Smooth muscle cell (in vitro differentiated cells): ENCODE data around the gene JAKMIP2. TPM values are rescaled to one million over a fixed set of nuclear protein-coding genes. Genes with fewer than 3 reads are reported as not detected.

Experiments
- DNase-seq: peaks from one replicate; lab custom pipeline; 2025; ENCODE audit not compliant: unreplicated experiment; lab: John Stamatoyannopoulos, UW
- H2AFZ ChIP-seq: fragments of 200-600 bp; sonication (generic); 2 replicates; pipeline ENCODE4 v1.6.0; 2016; ENCODE audit warnings: antibody characterized with exemption, low read depth, mild to moderate bottlenecking
- H3F3A ChIP-seq: fragments of 200-600 bp; sonication (generic); 2 replicates; pipeline ENCODE4 v1.6.0; 2017; ENCODE audit warnings: antibody characterized with exemption, low read depth
- H3K27ac ChIP-seq: fragments of 200-600 bp; sonication (generic); 2 replicates; pipeline ENCODE4 v1.5.1; 2016; ENCODE audit warnings: low read depth, mild to moderate bottlenecking
- H3K27me3 ChIP-seq: fragments of 200-600 bp; sonication (generic); 2 replicates; pipeline ENCODE4 v1.6.1; 2016; ENCODE audit warnings: low read depth, mild to moderate bottlenecking
- H3K36me3 ChIP-seq: fragments of 200-600 bp; sonication (generic); 2 replicates; pipeline ENCODE4 v1.5.1; 2016; ENCODE audit warnings: low read depth
- H3K4me1 ChIP-seq: fragments of 200-600 bp; sonication (generic); 2 replicates; pipeline ENCODE4 v1.5.1; 2016; ENCODE audit warnings: low read depth
- H3K4me2 ChIP-seq: fragments of 200-600 bp; sonication (generic); 2 replicates; pipeline ENCODE4 v1.6.0; 2016; ENCODE audit warnings: mild to moderate bottlenecking
- H3K4me3 ChIP-seq: fragments of 200-600 bp; sonication (generic); 2 replicates; pipeline ENCODE4 v1.5.1; 2016; ENCODE audit warnings: mild to moderate bottlenecking
- H3K79me2 ChIP-seq: fragments of 200-600 bp; sonication (generic); 2 replicates; pipeline ENCODE4 v1.6.0; 2016; ENCODE audit warnings: low read depth, mild to moderate bottlenecking
- H3K9ac ChIP-seq: fragments of 200-600 bp; sonication (generic); 2 replicates; pipeline ENCODE4 v1.6.0; 2016; ENCODE audit warnings: low read depth
- H3K9me3 ChIP-seq: fragments of 200-600 bp; sonication (generic); replicated peaks from 2 replicates; pipeline ENCODE4 v1.5.1; 2016; ENCODE audit warnings: low read depth
- H4K20me1 ChIP-seq: fragments of 200-600 bp; sonication (generic); 2 replicates; pipeline ENCODE4 v1.6.0; 2016; ENCODE audit warnings: low read depth
- CTCF ChIP-seq: fragments of 200-600 bp; sonication (generic); IDR thresholded peaks from 2 replicates; pipeline ENCODE4 v1.5.1; 2017; ENCODE audit warnings: borderline replicate concordance, mild to moderate bottlenecking, antibody characterized with exemption; ENCODE audit not compliant: insufficient read depth, poor library complexity, severe bottlenecking
- WGBS: methylation state at CpG from one replicate; pipeline ENCODE4 v1.1.7; 2016; ENCODE audit warnings: low lambda C conversion rate; 5-methylcytosine and 5-hydroxymethylcytosine counted together
- polyA plus RNA-seq: library from polyadenylated mRNA; unstranded; fragments of >200 nt; fragmentation: Nextera tagmentation; extraction: Ambion mirVana; gene quantifications from 2 replicates; pipeline ENCODE4 v1.2.1, GENCODE V29; 2016
- total RNA-seq: library from RNA; depleted of rRNA; stranded (reverse); fragments of >200 nt; gene quantifications from 2 replicates; pipeline ENCODE4 v1.2.3, GENCODE V29; 2014

Gene JAKMIP2
- total and polyA plus RNA-seq, 2 experiments from 2014 or later, result 2.9 to 7.6 TPM

- Histone ChIP-seq H3K9me3 (no peaks in the 10 kb centered on the region), H3K27me3 (no peaks in the 10 kb centered on the region), H3K9ac (no peak overlapping the region), H3K27ac (no peak overlapping the region), H3F3A (no peaks in the 10 kb centered on the region), H3K4me3 (no peak overlapping the region), H3K4me1 (peaks cover 17% of the 10 kb centered on the region), H4K20me1 (no peaks in the 10 kb centered on the region), H3K4me2 (no peak overlapping the region), H2AFZ (no peak overlapping the region), H3K79me2 (no peaks in the 10 kb centered on the region), H3K36me3 (no peaks in the 10 kb centered on the region)
- DNase-seq, result no peak
- no peak for TF ChIP-seq CTCF
- WGBS, result 80% methylated on average over 3 of the region's 3 CpGs
Measured at GRCh38 chr5:147754372-147755122, 28.0 kb downstream of the JAKMIP2 start.

GRCh38 chr5:147753765-147754164 lies 28.8 kb downstream of the JAKMIP2 start:
- H3K9ac ChIP-seq, result no peak overlapping the region
- no peak overlapping the region for H3K27ac ChIP-seq
- no peaks in the 10 kb centered on the region for H3K79me2 ChIP-seq
- no peaks in the 10 kb centered on the region for H3K9me3 ChIP-seq
- no peak for DNase-seq
- H3K4me2 ChIP-seq, result no peak overlapping the region
- no peaks in the 10 kb centered on the region for H3F3A ChIP-seq
- no peak for TF ChIP-seq CTCF
- no peak overlapping the region for H2AFZ ChIP-seq
- H3K4me1 ChIP-seq, result peaks cover 21% of the 10 kb centered on the region
- H3K4me3 ChIP-seq, result no peak overlapping the region
- no peaks in the 10 kb centered on the region for H4K20me1 ChIP-seq
- WGBS, result 81% methylated on average over 1 of the region's 1 CpG
- H3K27me3 ChIP-seq, result no peaks in the 10 kb centered on the region
- no peaks in the 10 kb centered on the region for H3K36me3 ChIP-seq

GRCh38 chr5:147752666-147753290 lies 29.8 kb downstream of the JAKMIP2 start:
- H3K79me2 ChIP-seq, result no peaks in the 10 kb centered on the region
- WGBS, result 64% methylated on average over 3 of the region's 3 CpGs
- no peaks in the 10 kb centered on the region for H3K27me3 ChIP-seq
- H3K27ac ChIP-seq, result no peak overlapping the region
- H2AFZ ChIP-seq, result no peak overlapping the region
- TF ChIP-seq CTCF, result no peak
- H3K4me1 ChIP-seq, result peaks cover 21% of the 10 kb centered on the region
- H3K4me3 ChIP-seq, result no peak overlapping the region
- no peak overlapping the region for H3K4me2 ChIP-seq
- H4K20me1 ChIP-seq, result no peaks in the 10 kb centered on the region
- H3K9me3 ChIP-seq, result no peaks in the 10 kb centered on the region
- H3K36me3 ChIP-seq, result no peaks in the 10 kb centered on the region
- H3K9ac ChIP-seq, result no peak overlapping the region
- H3F3A ChIP-seq, result no peaks in the 10 kb centered on the region
- DNase-seq, result no peak
